Bronchial epithelial cell (primary cell): ENCODE measurements around the gene CCDC110. TPM values are rescaled to one million over a fixed set of nuclear protein-coding genes. Genes with fewer than 3 reads are reported as not detected.
A peak's percentile ranks its signal among the peaks of the same experiment; 100 is the strongest.
"Not testable (repeated sequence)": the region's sequence is repeated elsewhere in the genome, so short reads cannot be mapped to it uniquely, and the experiment has no call there.

Experiments used
- DNase-seq: peaks from one replicate; pipeline ENCODE4 v3.0.0-alpha.2; 2010; ENCODE audit warnings: low read depth
- FAIRE-seq: peaks from 2 replicates; lab custom pipeline; 2011; peaks lifted over from hg19 to GRCh38; lab: Jason Lieb, UNC
- H3K27me3 ChIP-seq: 2 replicates; pipeline ENCODE4 v1.5.1; 2011; ENCODE audit warnings: low read length; ENCODE audit not compliant: control insufficient read depth, insufficient read depth
- H3K36me3 ChIP-seq: 2 replicates; pipeline ENCODE4 v1.5.1; 2011; ENCODE audit warnings: low read length; ENCODE audit not compliant: control insufficient read depth, insufficient read depth
- H3K4me3 ChIP-seq: 2 replicates; pipeline ENCODE4 v1.5.1; 2011; ENCODE audit warnings: mild to moderate bottlenecking, low read depth, low read length, control low read depth
- total RNA-seq: library from RNA; depleted of rRNA; stranded (reverse); fragments of >200 nt; gene quantifications from 2 replicates; pipeline ENCODE4 v1.2.1, GENCODE V29; 2014
- TF ChIP-seq, protein P1 (sequence below): IDR thresholded peaks from 2 replicates; pipeline ENCODE4 v1.5.1; 2011; ENCODE audit warnings: mild to moderate bottlenecking, moderate library complexity, low read length, control low read depth, inconsistent platforms; ENCODE audit not compliant: insufficient read depth, severe bottlenecking

The CCDC110 gene
- total RNA-seq, 1 donor from 2014 or later = under 0.01 TPM

DNA sequence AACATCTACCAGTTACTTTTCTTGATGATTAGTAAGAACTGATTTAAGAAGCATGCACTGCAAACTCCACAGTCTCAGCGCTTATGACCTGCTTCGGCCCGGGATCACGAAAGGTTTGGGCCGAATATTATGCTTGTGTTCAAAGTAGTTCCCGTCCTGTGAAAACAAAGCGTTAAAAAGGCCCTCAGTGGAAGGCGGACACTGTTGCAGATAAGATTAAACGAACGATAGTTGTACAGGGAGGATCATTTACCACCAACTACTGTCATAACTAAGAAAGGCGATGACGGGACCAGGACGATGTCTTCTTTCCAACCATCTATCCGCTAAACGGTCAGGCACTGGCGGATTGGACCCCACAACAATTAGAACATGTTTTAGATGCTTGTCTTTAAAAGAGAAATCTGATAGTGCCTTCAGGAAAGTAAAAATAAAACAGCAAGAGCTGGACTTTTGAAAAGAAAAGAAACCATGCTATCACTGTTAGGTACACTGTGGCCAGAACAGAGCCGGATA lies 42.7 kb upstream of the CCDC110 start:
- Histone ChIP-seq H3K27me3 (no peaks in the 10 kb centered on the region), H3K36me3 (no peaks in the 10 kb centered on the region), H3K4me3 (no peak overlapping the region)
- TF ChIP-seq, protein P1, sequence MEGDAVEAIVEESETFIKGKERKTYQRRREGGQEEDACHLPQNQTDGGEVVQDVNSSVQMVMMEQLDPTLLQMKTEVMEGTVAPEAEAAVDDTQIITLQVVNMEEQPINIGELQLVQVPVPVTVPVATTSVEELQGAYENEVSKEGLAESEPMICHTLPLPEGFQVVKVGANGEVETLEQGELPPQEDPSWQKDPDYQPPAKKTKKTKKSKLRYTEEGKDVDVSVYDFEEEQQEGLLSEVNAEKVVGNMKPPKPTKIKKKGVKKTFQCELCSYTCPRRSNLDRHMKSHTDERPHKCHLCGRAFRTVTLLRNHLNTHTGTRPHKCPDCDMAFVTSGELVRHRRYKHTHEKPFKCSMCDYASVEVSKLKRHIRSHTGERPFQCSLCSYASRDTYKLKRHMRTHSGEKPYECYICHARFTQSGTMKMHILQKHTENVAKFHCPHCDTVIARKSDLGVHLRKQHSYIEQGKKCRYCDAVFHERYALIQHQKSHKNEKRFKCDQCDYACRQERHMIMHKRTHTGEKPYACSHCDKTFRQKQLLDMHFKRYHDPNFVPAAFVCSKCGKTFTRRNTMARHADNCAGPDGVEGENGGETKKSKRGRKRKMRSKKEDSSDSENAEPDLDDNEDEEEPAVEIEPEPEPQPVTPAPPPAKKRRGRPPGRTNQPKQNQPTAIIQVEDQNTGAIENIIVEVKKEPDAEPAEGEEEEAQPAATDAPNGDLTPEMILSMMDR = no peak
- DNase-seq = no peak
- FAIRE-seq = no peak

DNA sequence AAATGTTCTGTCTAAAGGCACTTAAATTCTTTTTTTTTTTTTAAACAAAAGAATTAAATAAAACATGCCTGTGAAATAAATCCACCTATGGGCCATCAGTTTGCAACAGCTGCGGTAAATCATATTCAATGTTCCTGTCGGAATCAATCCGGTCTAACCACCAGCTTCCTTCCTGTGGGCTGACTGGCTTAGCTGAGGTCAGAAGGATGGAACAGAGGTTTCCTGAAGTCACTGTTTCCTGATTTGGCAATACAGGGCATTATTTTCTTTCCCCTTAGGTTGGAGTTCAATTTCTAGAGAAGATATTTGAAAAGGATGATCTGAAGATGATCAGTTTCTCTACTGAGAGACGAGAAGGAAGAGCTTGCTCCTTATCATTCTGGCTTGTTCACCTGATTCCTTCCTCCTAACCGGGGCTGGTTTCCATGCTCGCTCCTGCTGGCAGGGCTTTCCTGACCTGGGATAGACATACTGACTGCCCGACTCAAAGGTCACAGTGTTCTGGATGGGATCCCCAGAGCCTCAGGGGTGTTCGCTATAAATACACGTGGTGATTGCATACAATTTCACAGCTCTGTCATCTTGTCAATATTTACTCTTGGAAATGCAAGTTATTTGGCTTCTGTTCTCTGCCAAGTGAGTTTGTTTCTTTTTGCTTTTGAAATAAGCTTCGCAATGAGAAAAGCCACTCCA lies 42.1 kb upstream of the CCDC110 start:
- no peak overlapping the region for H3K4me3 ChIP-seq
- DNase-seq (peak; percentile 61), FAIRE-seq (no peak)
- TF ChIP-seq, protein P1 = no peak
- H3K36me3 ChIP-seq = no peaks in the 10 kb centered on the region
- H3K27me3 ChIP-seq = no peaks in the 10 kb centered on the region

DNA sequence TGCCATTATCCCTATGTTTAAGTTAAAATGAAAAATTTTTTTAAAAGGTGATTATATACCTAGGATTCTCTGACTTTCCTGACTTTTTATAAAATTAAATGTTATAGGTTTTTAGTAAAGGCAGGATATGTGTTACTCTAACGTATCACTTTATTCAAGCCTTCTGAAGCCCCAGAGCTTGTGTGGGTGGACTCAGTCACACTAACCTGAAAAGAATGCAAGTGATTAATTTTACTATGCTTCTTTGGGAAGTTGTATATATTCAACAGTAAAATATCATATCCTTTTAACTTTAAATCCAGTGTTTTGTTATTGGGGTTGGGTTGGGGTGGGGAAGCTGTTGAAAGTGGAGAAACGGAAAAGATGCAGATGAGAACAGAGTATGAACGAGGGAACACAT lies 41.0 kb upstream of the CCDC110 start:
- Histone ChIP-seq H3K4me3 (no peak overlapping the region), H3K27me3 (no peaks in the 10 kb centered on the region), H3K36me3 (no peaks in the 10 kb centered on the region)
- DNase-seq = peak; percentile 78
- no peak for FAIRE-seq
- TF ChIP-seq, protein P1 = no peak

DNA sequence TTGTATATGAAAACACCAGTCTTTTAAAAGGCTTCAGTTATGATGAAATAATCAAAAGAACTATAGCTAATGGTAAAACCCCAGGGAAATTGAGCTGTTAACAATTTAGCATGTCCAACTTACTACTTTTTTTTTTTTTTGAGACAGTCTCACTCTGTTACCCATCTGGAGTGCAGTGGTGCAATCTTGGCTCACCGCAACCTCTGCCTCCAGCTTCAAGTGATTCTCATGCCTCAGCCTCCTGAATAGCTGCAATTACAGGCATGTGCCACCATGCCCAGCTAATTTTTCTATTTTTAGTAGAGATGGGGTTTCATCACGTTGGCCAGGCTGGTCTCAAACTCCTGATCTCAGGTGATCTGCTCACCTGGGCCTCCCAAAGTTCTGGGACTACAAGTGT lies 39.7 kb upstream of the CCDC110 start:
- FAIRE-seq, H3K4me3 ChIP-seq, H3K36me3 ChIP-seq, H3K27me3 ChIP-seq: not testable (repeated sequence)
- peak; percentile 51 for DNase-seq

DNA sequence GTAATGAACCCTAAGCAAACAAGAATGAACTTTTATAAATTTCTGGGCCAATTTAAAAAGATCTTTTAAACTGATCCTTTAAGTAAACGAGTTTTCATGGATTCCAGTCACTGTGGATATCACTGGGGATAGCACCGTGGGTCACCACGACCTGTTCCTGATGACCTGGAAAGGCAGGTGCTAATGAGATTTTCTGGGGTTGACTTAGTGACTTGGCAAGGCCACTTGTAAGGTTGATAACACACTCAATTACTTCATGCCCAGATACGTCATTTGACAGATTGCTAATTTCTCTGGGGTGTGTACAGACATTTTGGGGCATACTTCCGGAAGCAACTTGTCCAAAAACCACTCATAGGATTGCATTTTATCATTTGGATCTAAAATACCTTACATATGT lies 39.3 kb upstream of the CCDC110 start:
- TF ChIP-seq, protein P1 = no peak
- no peak for DNase-seq
- no peaks in the 10 kb centered on the region for H3K27me3 ChIP-seq
- H3K4me3 ChIP-seq = no peak overlapping the region
- H3K36me3 ChIP-seq = no peaks in the 10 kb centered on the region
- no peak for FAIRE-seq

DNA sequence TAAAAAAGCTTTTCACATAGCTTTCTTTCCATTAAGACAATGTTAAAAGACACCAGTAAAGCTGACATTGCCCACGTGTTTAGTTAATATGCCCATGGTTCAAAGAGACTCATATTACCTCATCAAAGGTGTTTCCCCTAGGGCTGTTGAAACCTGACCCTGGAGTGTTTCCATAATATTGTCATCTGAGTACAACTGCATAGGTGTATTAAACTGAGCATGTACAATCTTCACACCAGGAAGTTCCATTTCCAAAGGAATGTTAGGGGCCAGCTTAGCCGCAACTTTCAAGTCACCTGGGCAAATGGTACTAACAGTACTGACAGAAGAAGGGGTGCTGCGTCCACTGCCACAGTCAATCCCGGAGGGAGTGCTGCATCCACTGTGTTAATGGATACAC lies 36.6 kb upstream of the CCDC110 start:
- TF ChIP-seq, protein P1 = no peak
- DNase-seq = peak; percentile 95
- FAIRE-seq = no peak

More for the DNA sequence above, 36.6 kb upstream of the CCDC110 start:
- H3K36me3 ChIP-seq = no peaks in the 10 kb centered on the region
- H3K4me3 ChIP-seq = no peak overlapping the region
- H3K27me3 ChIP-seq = no peaks in the 10 kb centered on the region
